Liver (tissue), 3 donors: ENCODE data around the gene NEK2.
"Not testable (repeated sequence)": the region's sequence is repeated elsewhere in the genome, so short reads cannot be mapped to it uniquely, and the experiment has no call there.

ENCODE experiments used
- CTCF ChIP-seq: fragments of 150-350 bp; IDR thresholded peaks from 2 replicates; pipeline ENCODE4 v1.5.1; 2017; ENCODE audit warnings: improper control_type of control experiment, low read depth, low read length; ENCODE audit not compliant: missing input control
- FOXA1 ChIP-seq: IDR thresholded peaks from 2 replicates; pipeline ENCODE4 v1.6.1; 2016; ENCODE audit warnings: antibody characterized with exemption
- MAX ChIP-seq: IDR thresholded peaks from 2 replicates; pipeline ENCODE4 v1.6.1; 2016; ENCODE audit warnings: antibody characterized with exemption
- TAF1 ChIP-seq: conservative IDR thresholded peaks from 2 replicates; pipeline ENCODE4 v1.6.1; 2016; ENCODE audit warnings: antibody characterized with exemption, mild to moderate bottlenecking
- ZBTB33 ChIP-seq: IDR thresholded peaks from 2 replicates; pipeline ENCODE4 v1.6.1; 2016; ENCODE audit warnings: antibody characterized with exemption
- donor health status: healthy.
- donor health status: healthy.

- not testable (repeated sequence) for TF ChIP-seq CTCF, TAF1, MAX, ZBTB33, FOXA1
Observed at GRCh38 chr1:211716555-211716954, 41.1 kb upstream of the NEK2 start.
